Keratinocyte (primary cell): Measurements from ENCODE around the gene RPP30. TPM values are rescaled to one million over a fixed set of nuclear protein-coding genes. Genes with fewer than 3 reads are reported as not detected.

Source experiments
- DNase-seq: peaks from one replicate; pipeline ENCODE4 v3.0.0-alpha.2; 2011; ENCODE audit warnings: low read depth, missing footprints, low spot score
- FAIRE-seq: peaks from 2 replicates; lab custom pipeline; 2011; peaks lifted over from hg19 to GRCh38; lab: Jason Lieb, UNC
- H2AFZ ChIP-seq: 2 replicates; pipeline ENCODE4 v1.6.0; 2012; ENCODE audit warnings: low read length, control low read depth, inconsistent platforms; ENCODE audit not compliant: control insufficient read depth
- H3K27ac ChIP-seq: 2 replicates; pipeline ENCODE4 v1.5.1; 2011; ENCODE audit warnings: low read length; ENCODE audit not compliant: control insufficient read depth, insufficient read depth
- H3K27me3 ChIP-seq: 3 replicates; pipeline ENCODE4 v1.6.0; 2011; ENCODE audit warnings: low read length; ENCODE audit not compliant: control insufficient read depth, insufficient read depth; ENCODE audit errors: extremely low read depth
- H3K36me3 ChIP-seq, 2 experiments: 2 replicates in 1 of 2; 3 replicates in 1 of 2; pipeline ENCODE4 v1.5.1; 2011; ENCODE audit warnings: low read length in 2 of 2, mild to moderate bottlenecking in 1 of 2; ENCODE audit not compliant: control insufficient read depth in 2 of 2, insufficient read depth in 2 of 2; ENCODE audit errors: extremely low read depth in 1 of 2
- H3K4me1 ChIP-seq: 3 replicates; pipeline ENCODE4 v1.5.1; 2011; ENCODE audit warnings: low read length; ENCODE audit not compliant: control insufficient read depth, insufficient read depth; ENCODE audit errors: extremely low read depth
- H3K4me2 ChIP-seq: 3 replicates; pipeline ENCODE4 v1.6.0; 2011; ENCODE audit warnings: low read depth, low read length; ENCODE audit not compliant: control insufficient read depth, insufficient read depth; ENCODE audit errors: extremely low read depth
- H3K4me3 ChIP-seq, 3 experiments: fragments of 200-600 bp in 1 of 3; sonication (generic) in 1 of 3; 2 replicates in 2 of 3; 3 replicates in 1 of 3; pipeline ENCODE4 v1.5.1; 2011 to 2016; ENCODE audit warnings: low read length in 3 of 3, mild to moderate bottlenecking in 3 of 3, control low read depth in 2 of 3, inconsistent platforms in 1 of 3, low read depth in 1 of 3, mixed read lengths in 1 of 3, mixed run types in 1 of 3, moderate library complexity in 1 of 3; ENCODE audit not compliant: control insufficient read depth in 2 of 3, insufficient read depth in 2 of 3; ENCODE audit errors: extremely low read depth in 1 of 3
- H3K79me2 ChIP-seq: 2 replicates; pipeline ENCODE4 v1.6.0; 2012; ENCODE audit warnings: low read length; ENCODE audit not compliant: control insufficient read depth, insufficient read depth
- H3K9ac ChIP-seq: 3 replicates; pipeline ENCODE4 v1.6.0; 2011; ENCODE audit warnings: low read length; ENCODE audit not compliant: control insufficient read depth, insufficient read depth; ENCODE audit errors: extremely low read depth
- H3K9me1 ChIP-seq: 3 replicates; pipeline ENCODE4 v1.6.0; 2011; ENCODE audit warnings: low read length; ENCODE audit not compliant: control insufficient read depth, insufficient read depth; ENCODE audit errors: extremely low read depth
- H3K9me3 ChIP-seq: 2 replicates; pipeline ENCODE4 v1.5.1; 2012; ENCODE audit warnings: low read depth, low read length; ENCODE audit not compliant: control insufficient read depth
- H4K20me1 ChIP-seq: 3 replicates; pipeline ENCODE4 v1.6.0; 2011; ENCODE audit warnings: low read length; ENCODE audit not compliant: control insufficient read depth, insufficient read depth; ENCODE audit errors: extremely low read depth
- EZH2 ChIP-seq: IDR thresholded peaks from one replicate; pipeline ENCODE4 v1.6.1; 2012; ENCODE audit warnings: inconsistent platforms, mild to moderate bottlenecking, low read length, moderate library complexity
- dilution Hi-C: fragments of 300-500 bp; cut with MboI; formaldehyde crosslinking; loops from one replicate; pipeline ENCODE4 v1.7.0; 2020; ENCODE audit warnings: low sequenced_read_pairs; ENCODE audit not compliant: extremely low pct_ligation_motif_present
- polyA plus RNA-seq, 5 experiments: library from polyadenylated mRNA; depleted of rRNA in 3 of 5; stranded (reverse) in 3 of 5; stranded (forward) in 1 of 5; unstranded in 1 of 5; fragments of >200 nt; gene quantifications; 1 replicate in 1 of 5; 2 replicates in 3 of 5; 3 replicates in 1 of 5; pipeline versions ENCODE4 v1.2.1 to v1.2.3, GENCODE V29; 2011 to 2012; ENCODE audit warnings: missing spikeins in 2 of 5, low read depth in 1 of 5, low replicate concordance in 1 of 5
- TF ChIP-seq, protein P1 (sequence below), 3 experiments: IDR thresholded peaks in 1 of 3; conservative IDR thresholded peaks in 1 of 3; optimal IDR thresholded peaks in 1 of 3; 2 replicates in 2 of 3; 3 replicates in 1 of 3; pipeline versions ENCODE3 to v1.5.1; 2011; ENCODE audit warnings: low read length in 3 of 3, mild to moderate bottlenecking in 3 of 3, moderate library complexity in 2 of 3, control low read depth in 1 of 3, inconsistent platforms in 1 of 3; ENCODE audit not compliant: insufficient read depth in 2 of 3; ENCODE audit errors: extremely low read depth in 1 of 3

Gene RPP30
- polyA plus RNA-seq, 1 donor (not counting 4 experiments of a cell fraction or from before 2014, with no cell fraction given), result 48.6 TPM

DNA sequence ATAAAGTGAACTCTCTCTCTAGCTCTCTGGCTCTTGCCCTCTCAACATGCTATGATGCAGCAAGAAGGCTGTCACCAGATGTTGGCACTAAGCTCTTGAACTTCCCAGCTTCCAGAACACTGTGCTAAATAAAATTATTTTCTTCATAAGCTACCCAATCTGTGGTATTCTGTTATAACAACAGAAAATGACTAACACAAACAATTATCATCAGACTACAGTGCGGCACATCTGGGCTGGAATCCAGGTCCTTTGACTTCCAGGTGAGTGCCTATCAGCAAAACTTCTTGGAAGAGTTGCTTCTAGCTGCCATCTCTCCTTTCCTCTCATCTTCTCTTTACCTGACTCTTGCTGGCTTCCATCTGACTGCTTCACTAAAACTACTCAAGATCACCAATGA lies 34.3 kb upstream of the RPP30 start:
- Histone ChIP-seq H3K9me3 (no peaks in the 10 kb centered on the region), H2AFZ (no peak overlapping the region), H3K9me1 (no peaks in the 10 kb centered on the region), H3K4me1 (peaks cover 47% of the 10 kb centered on the region), H3K36me3 (no peaks in the 10 kb centered on the region), H3K9ac (no peak overlapping the region), H3K27ac (no peak overlapping the region), H4K20me1 (no peaks in the 10 kb centered on the region), H3K4me3 (no peak overlapping the region), H3K27me3 (no peaks in the 10 kb centered on the region), H3K79me2 (peaks cover 22% of the 10 kb centered on the region), H3K4me2 (no peak overlapping the region)
- peak; percentile 88 for FAIRE-seq
- no peak for DNase-seq
- no peak for TF ChIP-seq EZH2
- TF ChIP-seq, protein P1, sequence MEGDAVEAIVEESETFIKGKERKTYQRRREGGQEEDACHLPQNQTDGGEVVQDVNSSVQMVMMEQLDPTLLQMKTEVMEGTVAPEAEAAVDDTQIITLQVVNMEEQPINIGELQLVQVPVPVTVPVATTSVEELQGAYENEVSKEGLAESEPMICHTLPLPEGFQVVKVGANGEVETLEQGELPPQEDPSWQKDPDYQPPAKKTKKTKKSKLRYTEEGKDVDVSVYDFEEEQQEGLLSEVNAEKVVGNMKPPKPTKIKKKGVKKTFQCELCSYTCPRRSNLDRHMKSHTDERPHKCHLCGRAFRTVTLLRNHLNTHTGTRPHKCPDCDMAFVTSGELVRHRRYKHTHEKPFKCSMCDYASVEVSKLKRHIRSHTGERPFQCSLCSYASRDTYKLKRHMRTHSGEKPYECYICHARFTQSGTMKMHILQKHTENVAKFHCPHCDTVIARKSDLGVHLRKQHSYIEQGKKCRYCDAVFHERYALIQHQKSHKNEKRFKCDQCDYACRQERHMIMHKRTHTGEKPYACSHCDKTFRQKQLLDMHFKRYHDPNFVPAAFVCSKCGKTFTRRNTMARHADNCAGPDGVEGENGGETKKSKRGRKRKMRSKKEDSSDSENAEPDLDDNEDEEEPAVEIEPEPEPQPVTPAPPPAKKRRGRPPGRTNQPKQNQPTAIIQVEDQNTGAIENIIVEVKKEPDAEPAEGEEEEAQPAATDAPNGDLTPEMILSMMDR (optimal IDR thresholded peaks at IDR 0.05 in 1 of 3, IDR thresholded peaks at IDR 0.05 in 1 of 3, conservative IDR thresholded peaks at IDR 0.05 in 1 of 3; ENCODE audit: extremely low read depth in 1 of 3, insufficient read depth in 2 of 3, low read length in 3 of 3), result no peak
- dilution Hi-C loops, result no loop called here

DNA sequence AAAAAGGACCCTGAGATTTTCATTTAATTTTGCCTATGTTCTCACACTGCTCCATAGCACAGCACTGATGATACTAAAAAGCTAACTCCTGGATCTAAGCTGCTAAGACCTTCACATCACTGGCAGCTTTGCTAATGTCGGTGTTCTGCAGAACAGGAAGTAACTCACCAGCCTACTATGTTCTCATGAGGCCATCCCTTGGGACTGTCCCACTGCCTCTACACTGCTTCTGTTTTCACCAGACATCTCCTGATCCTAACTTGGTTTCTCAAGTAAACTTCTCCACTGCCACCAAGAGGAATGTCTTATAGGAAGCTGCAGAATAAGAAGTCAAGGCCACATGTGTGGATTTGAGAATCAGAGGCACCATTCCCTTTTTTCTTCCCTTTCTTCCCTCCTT lies 29.0 kb upstream of the RPP30 start:
- dilution Hi-C loops, result no loop called here
- H3K27me3 ChIP-seq, result no peaks in the 10 kb centered on the region
- no peak overlapping the region for H3K27ac ChIP-seq
- H3K4me2 ChIP-seq, result no peak overlapping the region
- H3K9me1 ChIP-seq, result no peaks in the 10 kb centered on the region
- H3K9ac ChIP-seq, result no peak overlapping the region
- peaks cover 40% of the 10 kb centered on the region for H3K79me2 ChIP-seq
- peaks cover 30% of the 10 kb centered on the region for H3K4me1 ChIP-seq
- no peaks in the 10 kb centered on the region for H3K9me3 ChIP-seq
- H4K20me1 ChIP-seq, result no peaks in the 10 kb centered on the region
- FAIRE-seq, result peak; percentile 59
- no peak overlapping the region for H3K4me3 ChIP-seq
- H2AFZ ChIP-seq, result no peak overlapping the region
- TF ChIP-seq, protein P1 (optimal IDR thresholded peaks at IDR 0.05 in 1 of 3, IDR thresholded peaks at IDR 0.05 in 1 of 3, conservative IDR thresholded peaks at IDR 0.05 in 1 of 3; ENCODE audit: extremely low read depth in 1 of 3, insufficient read depth in 2 of 3, low read length in 3 of 3), result no peak
- TF ChIP-seq EZH2, result no peak
- H3K36me3 ChIP-seq, result no peaks in the 10 kb centered on the region
- DNase-seq, result no peak
